Activated CD8-positive, alpha-beta T cell treated with anti-CD3 and anti-CD28 coated beads for 36 hours (primary cell): Measurements from ENCODE around the gene SHPK. TPM values are rescaled to one million over a fixed set of nuclear protein-coding genes. Genes with fewer than 3 reads are reported as not detected.

Source experiments
- ATAC-seq: fragments of 200-7000 bp; cut with Tn5 transposase; one replicate; pipeline ENCODE4 v1.10.0; 2021; ENCODE audit warnings: mild to moderate bottlenecking, moderate library complexity
- CTCF ChIA-PET: fragments of 350-600 bp; sonication (Branson Sonifier 250); formaldehyde crosslinking; loops from one replicate; lab custom pipeline; 2021; ENCODE audit warnings: antibody characterized with exemption; lab: Charles Lee
- POLR2A ChIA-PET: fragments of 350-600 bp; sonication (Branson Sonifier 250); formaldehyde crosslinking; loops from one replicate; lab custom pipeline; 2021; ENCODE audit warnings: antibody characterized with exemption; lab: Charles Lee
- DNase-seq: peaks from one replicate; pipeline ENCODE4 v3.0.0-alpha.2; 2020
- H3K27ac Mint-ChIP-seq: one replicate; pipeline ENCODE4 v1.8.0; 2021; ENCODE audit warnings: mild to moderate bottlenecking, mixed read lengths
- H3K27me3 Mint-ChIP-seq: one replicate; pipeline ENCODE4 v1.8.0; 2021; ENCODE audit warnings: mixed read lengths
- H3K36me3 Mint-ChIP-seq: one replicate; pipeline ENCODE4 v1.8.0; 2021; ENCODE audit warnings: low read depth, mixed read lengths
- H3K4me1 Mint-ChIP-seq: one replicate; pipeline ENCODE4 v1.8.0; 2021; ENCODE audit warnings: low read depth, mixed read lengths
- H3K4me3 Mint-ChIP-seq: one replicate; pipeline ENCODE4 v1.8.0; 2021; ENCODE audit warnings: mild to moderate bottlenecking, moderate library complexity, mixed read lengths
- H3K9me3 Mint-ChIP-seq: one replicate; pipeline ENCODE4 v1.8.0; 2021; ENCODE audit warnings: mixed read lengths
- CTCF ChIP-seq: fragments of 200-600 bp; IDR thresholded peaks from one replicate; pipeline ENCODE4 v1.8.0; 2022; ENCODE audit warnings: antibody characterized with exemption, mild to moderate bottlenecking
- intact Hi-C: fragments of 100-400 bp; cut with micrococcal nuclease; formaldehyde crosslinking; loops from one replicate; pipeline ENCODE4 v1.10.0; 2022
- total RNA-seq, 2 experiments: library from RNA; stranded (reverse); gene quantifications; one replicate each; pipeline ENCODE4 v1.2.3, GENCODE V29; 2021

SHPK gene
- total RNA-seq, 2 experiments from 2014 or later, result 10.0 TPM

GRCh38 chr17:3663102-3664011 is 27.3 kb upstream of the SHPK start:
- POLR2A ChIA-PET, result interaction anchor here (0.6 kb wide), 1 partner anchor 520 kb away, joined by 3 read pairs; no protein-coding TSS in a partner anchor
- no peaks in the 10 kb centered on the region for H3K27me3 Mint-ChIP-seq

GRCh38 chr17:3660311-3660891 is 24.4 kb upstream of the SHPK start:
- intact Hi-C loops, result no loop called here
- no peak overlapping the region for H3K27ac Mint-ChIP-seq
- H3K4me3 Mint-ChIP-seq, result no peak overlapping the region
- H3K36me3 Mint-ChIP-seq, result no peaks in the 10 kb centered on the region
- ChIA-PET CTCF (interaction anchor here (1.2 kb wide), 1 partner anchor 12 kb away, joined by 3 read pairs; no protein-coding TSS in a partner anchor), POLR2A (interaction anchor here (1.0 kb wide), 1 partner anchor 91 kb away, joined by 3 read pairs; no protein-coding TSS in a partner anchor)
- H3K27me3 Mint-ChIP-seq, result no peaks in the 10 kb centered on the region
- DNase-seq, result no peak
- H3K9me3 Mint-ChIP-seq, result no peaks in the 10 kb centered on the region
- no peaks in the 10 kb centered on the region for H3K4me1 Mint-ChIP-seq
- TF ChIP-seq CTCF, result no peak
- ATAC-seq, result no peak

More at GRCh38 chr17:3663102-3664011, 27.3 kb upstream of the SHPK start:
- DNase-seq (no peak), ATAC-seq (no peak)
- no peak overlapping the region for H3K4me3 Mint-ChIP-seq
- TF ChIP-seq CTCF, result no peak
- no peaks in the 10 kb centered on the region for H3K9me3 Mint-ChIP-seq
- no peak overlapping the region for H3K27ac Mint-ChIP-seq
- CTCF ChIA-PET, result interaction anchor here (0.6 to 2.0 kb wide), 2 partner anchors 15 to 275 kb away, joined by 3 to 5 read pairs; no protein-coding TSS in a partner anchor
- H3K36me3 Mint-ChIP-seq, result no peaks in the 10 kb centered on the region
- intact Hi-C loops, result no loop called here
- H3K4me1 Mint-ChIP-seq, result peaks cover 6% of the 10 kb centered on the region

GRCh38 chr17:3659541-3660111 is 23.6 kb upstream of the SHPK start:
- Mint-ChIP-seq H3K9me3 (no peaks in the 10 kb centered on the region), H3K4me3 (no peak overlapping the region), H3K36me3 (no peaks in the 10 kb centered on the region), H3K27me3 (no peaks in the 10 kb centered on the region), H3K4me1 (no peaks in the 10 kb centered on the region), H3K27ac (no peak overlapping the region)
- no peak for ATAC-seq
- intact Hi-C loops, result no loop called here
- CTCF ChIA-PET, result interaction anchor here (1.2 kb wide), 1 partner anchor 11 kb away, joined by 3 read pairs; no protein-coding TSS in a partner anchor
- DNase-seq, result no peak
- POLR2A ChIA-PET, result no interaction called here
- TF ChIP-seq CTCF, result no peak

GRCh38 chr17:3658784-3659449 is 22.9 kb upstream of the SHPK start:
- ChIA-PET CTCF (no interaction called here), POLR2A (interaction anchor here (0.6 kb wide), 1 partner anchor 35 kb away, joined by 3 read pairs; no protein-coding TSS in a partner anchor)
- intact Hi-C loops, result no loop called here
- no peak for ATAC-seq
- no peak overlapping the region for H3K27ac Mint-ChIP-seq
- H3K27me3 Mint-ChIP-seq, result no peaks in the 10 kb centered on the region
- no peaks in the 10 kb centered on the region for H3K9me3 Mint-ChIP-seq
- TF ChIP-seq CTCF, result no peak
- DNase-seq, result no peak
- no peaks in the 10 kb centered on the region for H3K36me3 Mint-ChIP-seq
- H3K4me1 Mint-ChIP-seq, result no peaks in the 10 kb centered on the region
- no peak overlapping the region for H3K4me3 Mint-ChIP-seq
